ENCODE measurements around the gene COX19. TPM values are rescaled to one million over a fixed set of nuclear protein-coding genes. Genes with fewer than 3 reads are reported as not detected.

The COX19 gene
- total RNA-seq, 2 donors from 2014 or later, result 13.7 to 20.8 TPM

DNA sequence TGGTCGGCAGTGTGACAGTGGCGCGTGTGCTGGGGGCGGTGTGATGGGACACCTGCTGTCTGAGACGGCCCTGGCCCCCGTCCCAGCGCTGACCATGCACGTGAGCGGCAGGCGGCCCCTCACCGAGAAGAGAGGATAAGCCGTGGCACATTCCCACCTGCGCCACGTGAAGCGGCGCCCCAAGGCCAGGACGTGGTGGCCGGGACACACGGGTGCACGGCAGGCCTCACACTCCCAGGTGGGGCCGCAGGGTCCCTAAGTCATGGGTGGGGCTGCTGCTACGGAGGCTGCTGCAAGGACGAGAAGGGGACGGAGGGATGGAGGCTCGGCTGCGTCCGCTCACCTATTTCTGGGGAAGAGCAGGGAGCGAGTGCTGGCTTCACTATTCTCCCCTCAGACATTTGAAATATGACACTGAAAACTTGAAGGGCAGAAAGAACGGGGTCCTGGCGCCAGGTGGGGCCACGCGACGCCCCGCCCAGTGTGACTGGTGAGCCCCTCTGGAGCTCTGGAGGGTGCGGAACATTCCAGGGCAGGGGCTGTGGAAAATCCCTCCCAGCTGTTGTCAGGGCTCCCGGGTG, 15.1 kb upstream of the COX19 start:
- no peak overlapping the region for H3K27ac Mint-ChIP-seq
- peaks cover 3% of the 10 kb centered on the region for H3K27me3 Mint-ChIP-seq
- H3K4me1 Mint-ChIP-seq, result no peaks in the 10 kb centered on the region
- no peaks in the 10 kb centered on the region for H3K36me3 Mint-ChIP-seq (ENCODE audit: low read depth)
- ATAC-seq (replicated peaks), result no peak
- H3K9me3 Mint-ChIP-seq, result no peaks in the 10 kb centered on the region
- no peak overlapping the region for H3K4me3 Mint-ChIP-seq

DNA sequence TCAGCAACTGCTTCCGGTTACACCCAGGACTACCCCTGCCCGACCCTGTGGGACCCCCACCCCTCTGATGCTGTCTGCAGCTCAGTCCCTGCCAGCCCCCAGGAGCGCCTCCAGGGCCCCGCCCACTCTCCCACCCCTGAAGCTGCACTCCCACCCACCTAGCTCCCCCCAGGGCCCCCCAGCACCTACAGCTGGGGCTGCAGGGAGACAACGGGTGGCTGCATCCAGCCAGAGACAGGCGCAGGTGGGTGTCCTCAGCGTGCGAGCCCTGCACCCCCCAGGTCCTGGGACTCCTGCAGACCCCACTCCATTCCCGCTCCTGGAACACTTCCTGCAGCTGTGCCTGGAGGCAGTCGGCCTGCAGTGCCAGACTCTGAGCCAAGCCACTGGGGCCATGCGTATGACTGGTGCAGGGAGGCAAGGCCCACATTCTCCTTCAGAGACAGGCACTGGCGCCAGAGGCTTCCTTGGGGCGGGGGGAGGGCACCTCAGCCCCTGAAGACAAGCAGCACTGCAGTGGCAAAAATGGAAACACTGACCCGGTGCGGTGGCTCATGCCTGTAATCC, 13.7 kb upstream of the COX19 start:
- Mint-ChIP-seq H3K4me1 (no peaks in the 10 kb centered on the region), H3K36me3 (ENCODE audit: low read depth) (no peaks in the 10 kb centered on the region), H3K4me3 (no peak overlapping the region), H3K27ac (no peak overlapping the region), H3K9me3 (no peaks in the 10 kb centered on the region), H3K27me3 (peaks cover 3% of the 10 kb centered on the region)
- no peak for ATAC-seq (replicated peaks)

DNA sequence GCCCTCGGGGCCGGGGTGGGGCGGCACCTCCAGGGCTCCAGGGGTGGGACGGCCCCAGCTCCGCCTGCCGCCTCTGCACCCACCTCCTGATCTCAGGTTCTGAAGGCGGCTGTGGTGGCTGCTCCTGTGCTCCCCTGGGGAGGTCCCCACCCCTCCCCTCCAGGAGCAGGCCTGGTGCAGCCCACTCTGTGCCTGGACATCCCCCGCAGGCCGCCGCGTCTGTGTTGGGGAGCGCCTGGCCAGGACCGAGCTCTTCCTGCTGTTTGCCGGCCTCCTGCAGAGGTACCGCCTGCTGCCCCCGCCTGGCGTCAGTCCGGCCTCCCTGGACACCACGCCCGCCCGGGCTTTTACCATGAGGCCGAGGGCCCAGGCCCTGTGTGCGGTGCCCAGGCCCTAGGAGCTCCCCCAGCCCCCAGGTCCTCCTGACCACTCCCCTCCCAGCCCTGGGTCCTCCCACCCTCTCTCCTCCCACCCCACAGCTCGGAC, 13.1 kb upstream of the COX19 start:
- Mint-ChIP-seq H3K27ac (no peak overlapping the region), H3K9me3 (no peaks in the 10 kb centered on the region), H3K27me3 (peaks cover 3% of the 10 kb centered on the region), H3K4me1 (no peaks in the 10 kb centered on the region), H3K36me3 (ENCODE audit: low read depth) (no peaks in the 10 kb centered on the region), H3K4me3 (no peak overlapping the region)
- no peak for ATAC-seq (replicated peaks)

DNA sequence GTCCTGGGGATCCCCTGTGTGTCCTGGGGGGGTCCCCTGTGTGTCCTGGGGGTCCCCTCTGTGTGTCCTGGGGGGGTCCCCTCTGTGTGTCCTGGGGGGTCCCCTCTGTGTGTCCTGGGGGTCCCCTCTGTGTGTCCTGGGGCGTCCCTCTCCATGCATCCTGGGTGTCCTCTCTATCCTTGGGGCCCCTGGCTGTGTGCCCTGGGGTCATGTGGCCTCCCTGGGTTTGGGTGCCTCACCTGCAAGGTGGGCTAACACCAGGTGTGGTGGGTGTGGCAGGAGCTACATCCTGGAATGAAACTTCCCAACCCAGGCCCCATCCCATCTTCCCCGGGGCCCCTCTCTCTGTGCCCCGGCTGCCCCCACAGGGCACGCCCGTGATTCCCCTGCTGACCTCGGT, 12.6 kb upstream of the COX19 start:
- H3K4me1 Mint-ChIP-seq, result no peaks in the 10 kb centered on the region

DNA sequence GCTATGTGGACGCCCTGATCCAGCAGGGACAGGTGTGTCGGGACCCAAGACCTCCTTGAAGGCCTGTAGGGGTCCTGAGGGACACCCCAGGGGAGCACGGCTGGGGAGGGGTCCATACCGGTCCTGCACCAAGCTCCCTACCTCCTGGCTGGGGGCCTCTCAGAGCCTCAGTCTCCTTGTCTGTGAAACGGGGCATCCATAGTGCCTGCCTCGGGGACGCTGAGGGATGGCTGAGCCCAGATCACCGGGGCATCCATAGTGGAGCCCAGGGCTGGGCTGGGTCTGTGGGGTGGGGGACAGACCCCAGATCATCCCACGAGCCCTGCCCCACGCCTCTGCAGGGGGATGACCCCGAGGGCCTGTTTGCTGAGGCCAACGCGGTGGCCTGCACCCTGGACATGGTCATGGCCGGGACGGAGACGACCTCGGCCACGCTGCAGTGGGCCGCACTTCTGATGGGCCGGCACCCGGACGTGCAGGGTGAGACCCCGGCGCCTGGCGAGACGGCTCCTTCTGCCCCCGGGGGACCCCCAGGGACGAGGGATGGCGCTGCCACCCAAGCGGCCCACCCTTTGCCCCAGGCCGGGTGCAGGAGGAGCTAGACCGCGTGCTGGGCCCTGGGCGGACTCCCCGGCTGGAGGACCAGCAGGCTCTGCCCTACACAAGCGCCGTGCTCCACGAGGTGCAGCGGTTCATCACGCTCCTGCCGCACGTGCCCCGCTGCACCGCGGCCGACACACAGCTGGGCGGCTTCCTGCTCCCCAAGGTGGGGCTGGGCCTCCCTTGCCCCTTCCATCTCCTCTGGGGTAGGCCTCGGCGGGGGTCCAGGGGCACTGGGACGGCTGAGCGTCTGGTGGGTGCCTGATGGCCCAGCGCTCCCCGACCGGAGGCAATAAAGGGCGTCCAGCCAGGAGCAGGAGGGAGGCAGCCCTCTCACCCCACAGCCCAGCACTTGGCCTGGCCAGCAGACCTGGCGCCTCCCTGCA, 11.7 kb upstream of the COX19 start:
- H3K9me3 Mint-ChIP-seq, result no peaks in the 10 kb centered on the region
- ATAC-seq (replicated peaks), result no peak
- H3K27ac Mint-ChIP-seq, result no peak overlapping the region
- H3K4me3 Mint-ChIP-seq, result no peak overlapping the region
- H3K4me1 Mint-ChIP-seq, result no peaks in the 10 kb centered on the region
- H3K27me3 Mint-ChIP-seq, result peaks cover 3% of the 10 kb centered on the region
- H3K36me3 Mint-ChIP-seq (ENCODE audit: low read depth), result no peaks in the 10 kb centered on the region

More for the DNA sequence above, 12.6 kb upstream of the COX19 start:
- Mint-ChIP-seq H3K36me3 (ENCODE audit: low read depth) (no peaks in the 10 kb centered on the region), H3K27me3 (peaks cover 3% of the 10 kb centered on the region), H3K27ac (no peak overlapping the region), H3K9me3 (no peaks in the 10 kb centered on the region), H3K4me3 (no peak overlapping the region)
- ATAC-seq (replicated peaks), result no peak

DNA sequence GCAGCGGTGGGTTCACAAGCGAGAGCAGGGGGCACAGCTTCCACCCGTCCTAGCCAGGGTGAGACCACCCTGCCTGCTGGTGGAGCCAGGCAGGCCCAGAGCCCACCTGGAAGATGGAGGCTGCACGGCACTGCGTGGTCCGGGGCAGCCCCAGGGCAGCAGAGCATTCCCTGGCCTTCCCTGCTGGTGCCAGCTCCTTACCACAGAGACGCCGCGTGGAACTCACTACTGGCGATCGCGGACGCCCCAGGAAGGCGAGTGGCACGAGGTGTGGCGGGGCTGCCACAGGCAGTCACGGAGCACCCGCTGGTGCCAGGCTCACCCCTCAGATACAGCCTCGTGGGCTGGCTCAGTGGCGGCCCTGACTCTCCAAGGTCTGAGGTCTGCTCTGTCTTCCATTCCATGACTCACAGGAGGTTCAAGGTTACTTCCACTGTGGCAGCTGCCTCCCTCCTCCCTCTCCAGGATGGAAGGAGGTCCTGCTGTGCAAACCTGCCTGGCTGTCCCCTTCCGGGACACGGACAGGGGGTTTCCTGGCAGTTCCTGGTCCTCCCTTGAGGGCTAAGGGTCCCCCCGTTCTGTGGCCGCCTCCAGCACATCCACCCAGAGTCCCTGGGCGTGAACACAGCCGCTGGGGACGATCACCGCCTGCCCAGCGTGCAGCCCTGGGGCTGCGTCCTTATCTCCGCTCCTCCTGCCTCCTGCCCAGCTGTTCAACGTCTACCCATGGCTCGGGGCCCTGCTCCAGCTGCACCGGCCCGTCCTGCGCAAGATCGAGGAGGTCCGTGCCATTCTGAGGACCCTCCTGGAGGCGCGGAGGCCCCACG, 10.8 kb upstream of the COX19 start:
- Mint-ChIP-seq H3K4me3 (no peak overlapping the region), H3K27me3 (peaks cover 3% of the 10 kb centered on the region), H3K36me3 (ENCODE audit: low read depth) (no peaks in the 10 kb centered on the region), H3K4me1 (no peaks in the 10 kb centered on the region), H3K9me3 (no peaks in the 10 kb centered on the region), H3K27ac (no peak overlapping the region)
- ATAC-seq (replicated peaks), result no peak

DNA sequence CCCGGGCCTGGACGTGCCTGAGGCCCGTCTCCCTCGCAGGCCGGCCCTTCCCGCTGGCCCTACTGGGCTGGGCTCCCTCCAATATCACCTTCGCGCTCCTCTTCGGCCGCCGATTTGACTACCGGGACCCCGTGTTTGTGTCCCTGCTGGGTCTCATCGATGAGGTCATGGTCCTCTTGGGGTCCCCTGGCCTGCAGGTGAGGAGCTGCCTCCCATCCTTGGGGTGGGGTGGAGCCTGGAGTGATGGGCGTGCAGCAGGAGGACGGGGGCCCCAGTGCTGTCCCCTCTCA, 9.7 kb upstream of the COX19 start:
- no peaks in the 10 kb centered on the region for H3K4me1 Mint-ChIP-seq
- H3K27me3 Mint-ChIP-seq, result peaks cover 3% of the 10 kb centered on the region
- no peak overlapping the region for H3K27ac Mint-ChIP-seq
- H3K9me3 Mint-ChIP-seq, result no peaks in the 10 kb centered on the region
- no peak overlapping the region for H3K4me3 Mint-ChIP-seq
- H3K36me3 Mint-ChIP-seq (ENCODE audit: low read depth), result no peaks in the 10 kb centered on the region
- ATAC-seq (replicated peaks), result no peak

DNA sequence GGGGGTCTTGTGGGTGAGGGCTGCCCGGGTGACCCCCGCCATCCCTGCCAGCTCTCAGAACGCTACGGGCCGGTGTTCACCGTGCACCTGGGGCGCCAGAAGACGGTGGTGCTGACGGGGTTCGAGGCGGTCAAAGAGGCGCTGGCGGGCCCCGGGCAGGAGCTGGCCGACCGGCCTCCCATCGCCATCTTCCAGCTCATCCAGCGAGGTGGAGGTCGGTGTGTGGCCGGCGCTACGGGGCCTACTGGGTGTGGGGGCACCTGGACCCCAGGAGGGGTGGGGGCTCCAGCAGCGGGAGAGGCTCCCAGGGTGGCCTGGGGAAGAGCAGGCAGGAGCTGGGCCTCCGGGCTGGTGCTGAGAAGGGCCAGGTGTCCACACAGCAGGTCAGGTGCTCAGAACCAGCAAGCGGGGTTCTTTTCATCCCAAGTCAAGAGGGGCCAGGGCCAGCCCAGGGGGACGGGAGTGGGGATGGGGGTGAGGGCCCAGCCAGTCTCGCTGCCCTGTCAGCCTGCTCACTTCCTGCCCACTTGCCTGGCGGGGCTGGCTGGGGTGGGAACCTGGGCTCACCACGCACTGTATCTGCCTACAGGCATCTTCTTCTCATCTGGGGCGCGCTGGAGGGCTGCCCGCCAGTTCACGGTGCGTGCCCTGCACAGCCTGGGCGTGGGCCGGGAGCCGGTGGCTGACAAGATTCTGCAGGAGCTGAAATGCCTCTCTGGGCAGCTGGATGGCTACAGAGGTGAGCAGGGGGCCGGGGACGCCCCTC, 9.2 kb upstream of the COX19 start:
- H3K27ac Mint-ChIP-seq, result no peak overlapping the region
- H3K27me3 Mint-ChIP-seq, result peaks cover 3% of the 10 kb centered on the region
- H3K36me3 Mint-ChIP-seq (ENCODE audit: low read depth), result no peaks in the 10 kb centered on the region
- H3K9me3 Mint-ChIP-seq, result no peaks in the 10 kb centered on the region
- ATAC-seq (replicated peaks), result no peak
- no peaks in the 10 kb centered on the region for H3K4me1 Mint-ChIP-seq
- H3K4me3 Mint-ChIP-seq, result no peak overlapping the region

DNA sequence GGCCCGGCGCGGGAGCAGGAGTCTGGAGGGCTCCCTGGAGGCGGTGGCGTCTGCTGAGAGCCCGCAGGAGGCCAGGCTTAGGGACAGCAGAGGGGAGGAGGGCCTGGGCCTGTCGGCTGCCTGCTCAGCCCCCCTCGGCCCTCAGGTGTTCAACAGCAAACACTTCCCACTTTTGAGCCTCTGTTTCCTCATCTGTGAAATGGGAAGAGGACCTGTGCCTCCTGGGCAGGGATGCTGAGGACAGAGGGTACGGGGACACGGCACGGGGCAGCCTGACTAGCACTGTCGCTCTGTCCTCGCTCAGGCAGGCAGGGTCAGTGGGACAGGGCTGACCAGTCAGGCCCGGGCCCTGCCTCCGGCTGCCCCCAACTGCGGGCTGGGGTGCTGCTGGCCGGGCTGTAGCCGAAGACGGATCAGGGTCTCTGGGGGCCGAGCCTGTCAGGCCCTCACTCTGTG, 8.3 kb upstream of the COX19 start:
- Mint-ChIP-seq H3K9me3 (no peaks in the 10 kb centered on the region), H3K27me3 (peaks cover 3% of the 10 kb centered on the region), H3K4me1 (no peaks in the 10 kb centered on the region), H3K4me3 (no peak overlapping the region), H3K27ac (no peak overlapping the region), H3K36me3 (ENCODE audit: low read depth) (no peaks in the 10 kb centered on the region)
- no peak for ATAC-seq (replicated peaks)

DNA sequence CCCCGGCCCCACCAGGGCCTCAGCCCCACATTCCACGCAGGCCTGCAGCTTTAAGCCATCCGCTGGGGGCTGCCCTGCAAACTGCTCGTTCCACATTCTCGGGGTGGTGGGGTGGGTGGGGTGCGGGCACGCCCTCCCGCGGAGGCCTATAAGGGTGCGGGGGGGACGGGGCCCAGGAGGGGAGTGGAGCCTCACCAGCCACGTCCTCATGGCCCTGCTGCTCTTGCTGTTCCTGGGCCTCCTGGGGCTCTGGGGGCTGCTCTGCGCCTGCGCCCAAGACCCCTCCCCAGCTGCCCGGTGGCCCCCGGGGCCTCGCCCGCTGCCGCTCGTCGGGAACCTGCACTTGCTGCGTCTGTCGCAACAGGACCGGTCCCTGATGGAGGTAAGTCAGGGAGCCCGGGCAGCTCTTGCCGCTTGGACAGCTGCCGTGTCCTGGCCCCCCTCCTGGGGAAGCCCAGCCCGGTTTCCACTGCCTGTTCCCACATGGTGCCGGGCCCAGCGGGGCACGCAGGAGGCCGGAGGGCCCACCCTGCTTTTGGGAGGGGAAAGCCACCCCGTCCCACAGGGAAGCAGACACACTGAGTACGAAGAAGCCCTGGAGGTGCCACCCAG, 7.8 kb upstream of the COX19 start, which contains the start of gene CYP2W1:
CYP2W1 (plus strand) TSS at position 178 of the 612 bp plus-strand sequence; CDS start at position 209, 31 bp downstream.
- Mint-ChIP-seq H3K27ac (no peak within 1 kb of the TSS), H3K9me3 (no peaks in the 10 kb centered on the region), H3K36me3 (ENCODE audit: low read depth) (no peaks in the 10 kb centered on the region), H3K4me3 (no peak within 1 kb of the TSS), H3K4me1 (no peaks in the 10 kb centered on the region), H3K27me3 (peaks cover 3% of the 10 kb centered on the region)
- ATAC-seq (replicated peaks), result no peak

DNA sequence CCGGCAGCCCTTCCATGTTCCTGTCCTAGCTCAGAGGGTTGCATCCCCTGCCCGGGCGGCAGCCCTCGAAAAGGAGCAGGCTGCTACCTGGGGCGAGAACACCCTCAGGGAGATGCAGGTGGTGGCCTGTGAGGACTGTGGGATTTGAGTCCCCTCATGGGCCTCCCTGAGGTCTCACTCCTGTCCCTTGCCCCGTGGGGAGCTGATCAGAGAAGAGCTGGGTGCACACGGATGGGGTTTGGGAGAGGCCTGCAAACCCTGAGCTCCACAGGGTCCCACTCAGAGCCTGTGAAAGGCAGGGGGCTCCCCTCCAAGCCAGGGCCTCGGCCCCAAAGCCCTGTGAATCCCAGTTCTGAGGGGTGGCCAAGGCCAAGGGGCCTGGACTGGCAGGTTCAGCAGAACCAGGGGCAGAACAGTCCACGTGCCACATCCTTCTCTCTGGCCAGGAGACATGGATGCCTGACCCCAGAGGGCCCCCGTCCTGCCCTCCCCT, 7.2 kb upstream of the COX19 start:
- Mint-ChIP-seq H3K27ac (no peak overlapping the region), H3K4me1 (no peaks in the 10 kb centered on the region), H3K4me3 (no peak overlapping the region), H3K9me3 (no peaks in the 10 kb centered on the region), H3K27me3 (peaks cover 3% of the 10 kb centered on the region), H3K36me3 (ENCODE audit: low read depth) (no peaks in the 10 kb centered on the region)
- ATAC-seq (replicated peaks), result no peak

DNA sequence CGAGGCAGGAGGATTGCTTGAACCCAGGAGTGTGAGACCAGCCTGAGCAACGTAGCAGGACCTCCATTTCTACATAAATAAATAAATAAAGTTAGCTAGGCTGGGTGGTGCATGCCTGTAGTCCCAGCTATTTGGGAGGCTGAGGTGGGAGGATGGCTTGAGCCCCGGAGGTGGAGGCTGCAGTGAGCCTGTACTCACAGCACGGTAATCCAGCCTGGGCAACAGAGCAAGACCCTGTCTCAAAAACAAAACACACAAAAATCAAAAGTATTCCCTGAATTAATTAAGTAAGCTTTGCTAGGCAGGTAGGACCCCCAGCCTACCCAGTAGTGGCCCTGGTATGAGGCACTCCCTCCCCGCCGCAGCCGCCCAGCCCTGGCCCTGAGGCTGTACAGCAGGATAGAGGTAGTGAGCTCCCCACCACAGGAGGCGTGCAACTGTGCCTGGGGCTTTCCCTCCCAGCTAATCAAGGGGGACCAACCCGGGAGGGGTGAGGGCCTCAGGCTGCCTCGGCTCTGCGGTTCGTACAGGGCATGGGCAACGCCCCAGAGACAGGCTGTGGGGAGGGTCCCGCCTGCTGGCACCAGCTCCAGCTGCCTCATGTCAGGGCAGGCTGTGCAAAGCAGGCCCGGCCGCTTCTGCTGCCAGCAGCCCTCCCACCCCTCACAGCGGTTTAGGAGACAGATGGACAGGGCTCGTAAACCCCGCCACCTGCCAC, 6.6 kb upstream of the COX19 start:
- no peak for ATAC-seq (replicated peaks)
- H3K27me3 Mint-ChIP-seq, result peaks cover 3% of the 10 kb centered on the region

More for the DNA sequence above, 6.6 kb upstream of the COX19 start:
- H3K4me1 Mint-ChIP-seq, result no peaks in the 10 kb centered on the region
- H3K4me3 Mint-ChIP-seq, result no peak overlapping the region
- H3K9me3 Mint-ChIP-seq, result no peaks in the 10 kb centered on the region
- no peaks in the 10 kb centered on the region for H3K36me3 Mint-ChIP-seq (ENCODE audit: low read depth)
- H3K27ac Mint-ChIP-seq, result no peak overlapping the region

Data from activated T-helper 17 cell treated with anti-CD3 and anti-CD28 coated beads, Interleukin-2, amount 50 U/mL, for 72 hours (primary cell).